K562 (cell line): ENCODE measurements around the gene PRSS57. TPM values are rescaled to one million over a fixed set of nuclear protein-coding genes. Genes with fewer than 3 reads are reported as not detected.

Experiments
- ATAC-seq: fragments of 200-7000 bp; cut with Tn5 transposase; 3 replicates; pipeline ENCODE4 v1.9.1; 2020; ENCODE audit warnings: moderate library complexity
- BruUV-seq: library from RNA; stranded (reverse); fragments of 400-500 nt; replicated peaks from 2 replicates; lab custom pipeline; 2021; lab: Mats Ljungman, UMichigan
- CTCF ChIA-PET: fragments of 300-600 bp; formaldehyde crosslinking; extraction: SDS; loops from one replicate; lab custom pipeline; 2021; ENCODE audit warnings: low intra/inter-chr PET ratio; lab: Yijun Ruan, JAX
- POLR2A ChIA-PET: fragments of 300-600, 350-650 bp; sonication (Branson Sonifier 250); formaldehyde crosslinking; extraction: SDS; loops from one replicate; lab custom pipeline; 2021; ENCODE audit warnings: antibody characterized with exemption, inconsistent platforms; lab: Yijun Ruan, JAX
- DNase-seq, 4 experiments: peaks; one replicate each; pipeline versions ENCODE4 v3.0.0 to v3.0.0-alpha.2; 2011 to 2018; ENCODE audit warnings: low spot score in 3 of 4, mixed read lengths in 3 of 4; ENCODE audit errors: extremely low read depth in 1 of 4
- FAIRE-seq: peaks from 2 replicates; lab custom pipeline; 2011; peaks lifted over from hg19 to GRCh38; lab: Jason Lieb, UNC
- H2AFZ ChIP-seq: 2 replicates; pipeline ENCODE4 v1.6.0; 2011; ENCODE audit warnings: low read depth, low read length, control low read depth, inconsistent platforms
- H3K27ac ChIP-seq: fragments of 200-600 bp; 3 replicates; pipeline ENCODE4 v1.8.0; 2011; ENCODE audit warnings: low read depth, mild to moderate bottlenecking, control low read depth, inconsistent platforms, low read length, moderate library complexity, mixed read lengths; ENCODE audit errors: extremely low read depth
- H3K27me3 ChIP-seq, 2 experiments: fragments of 300-600 bp in 1 of 2; 2 replicates in 1 of 2; 3 replicates in 1 of 2; pipeline versions ENCODE4 v1.6.0 to v1.8.0; 2011; ENCODE audit warnings: inconsistent platforms in 2 of 2, low read length in 2 of 2, mild to moderate bottlenecking in 1 of 2, mixed read lengths in 1 of 2, moderate library complexity in 1 of 2; ENCODE audit not compliant: control insufficient read depth in 2 of 2, insufficient read depth in 2 of 2
- H3K36me3 ChIP-seq: fragments of 300-600 bp; 3 replicates; pipeline ENCODE4 v1.8.0; 2011; ENCODE audit warnings: mild to moderate bottlenecking, low read length, inconsistent platforms; ENCODE audit not compliant: control insufficient read depth, insufficient read depth
- H3K4me1 ChIP-seq, 2 experiments: fragments of 200-600 bp in 1 of 2; replicated peaks in 1 of 2; 2 replicates in 1 of 2; 3 replicates in 1 of 2; pipeline versions ENCODE4 v1.5.1 to v1.8.0; 2011; ENCODE audit warnings: inconsistent platforms in 2 of 2, low read length in 2 of 2, mild to moderate bottlenecking in 1 of 2, mixed read lengths in 1 of 2, moderate library complexity in 1 of 2; ENCODE audit not compliant: control insufficient read depth in 2 of 2, insufficient read depth in 2 of 2
- H3K4me2 ChIP-seq: 2 replicates; pipeline ENCODE4 v1.6.1; 2011; ENCODE audit warnings: low read length, control low read depth, inconsistent platforms, mixed read lengths; ENCODE audit not compliant: insufficient read depth
- H3K4me3 ChIP-seq: fragments of 200-600 bp; sonication (generic), shearing (Covaris generic); 2 replicates; pipeline ENCODE4 v1.5.1; 2016; ENCODE audit warnings: control low read depth, inconsistent platforms
- H3K79me2 ChIP-seq: fragments of 200-600 bp; 3 replicates; pipeline ENCODE4 v1.8.0; 2011; ENCODE audit warnings: low read length, inconsistent platforms; ENCODE audit not compliant: control insufficient read depth, insufficient read depth
- H3K9ac ChIP-seq, 2 experiments: 2 replicates each; pipeline versions ENCODE4 v1.6.0 to v1.6.1; 2011; ENCODE audit warnings: low read depth in 2 of 2, low read length in 2 of 2, control low read depth in 1 of 2, inconsistent platforms in 1 of 2, mild to moderate bottlenecking in 1 of 2, mixed read lengths in 1 of 2; ENCODE audit not compliant: insufficient read depth in 1 of 2
- H3K9me1 ChIP-seq: one replicate; pipeline ENCODE4 v1.6.0; 2011; ENCODE audit warnings: inconsistent platforms, mild to moderate bottlenecking, low read length, moderate library complexity; ENCODE audit not compliant: control insufficient read depth, insufficient read depth
- H3K9me3 ChIP-seq: replicated peaks from 2 replicates; pipeline ENCODE4 v1.5.1; 2011; ENCODE audit warnings: low read depth, low read length, inconsistent platforms; ENCODE audit not compliant: control insufficient read depth, insufficient read depth
- H4K20me1 ChIP-seq: replicated peaks from 2 replicates; pipeline ENCODE4 v1.6.1; 2011; ENCODE audit warnings: low read length, inconsistent platforms, mixed read lengths; ENCODE audit not compliant: control insufficient read depth, insufficient read depth
- ARID2 ChIP-seq: fragments of 450-650 bp; IDR thresholded peaks from 2 replicates; pipeline ENCODE4 v1.6.1; 2017; ENCODE audit warnings: antibody characterized with exemption, mild to moderate bottlenecking
- BDP1 ChIP-seq: IDR thresholded peaks from 3 replicates; pipeline ENCODE4 v1.6.1; 2011; ENCODE audit not compliant: insufficient read length, insufficient read depth
- BRF1 ChIP-seq: IDR thresholded peaks from 3 replicates; pipeline ENCODE4 v1.6.1; 2011; ENCODE audit warnings: borderline replicate concordance, mild to moderate bottlenecking; ENCODE audit not compliant: insufficient read length; ENCODE audit errors: extremely low read depth
- HMGN3 ChIP-seq: IDR thresholded peaks from 2 replicates; pipeline ENCODE4 v1.6.1; 2011; ENCODE audit warnings: borderline replicate concordance, low read depth, mild to moderate bottlenecking, mixed read lengths, low read length; ENCODE audit not compliant: insufficient read length; ENCODE audit errors: extremely low read depth
- NFIC ChIP-seq: fragments of 450-650 bp; IDR thresholded peaks from 2 replicates; pipeline ENCODE4 v1.6.1; 2017; ENCODE audit warnings: mild to moderate bottlenecking, inconsistent platforms
- OTX1 ChIP-seq: fragments of 450-650 bp; formaldehyde crosslinking; IDR thresholded peaks from 2 replicates; pipeline ENCODE4 v1.4.0; 2022; ENCODE audit warnings: mild to moderate bottlenecking
- RBFOX2 ChIP-seq: fragments of 200-400 bp; formaldehyde crosslinking; IDR thresholded peaks from 2 replicates; pipeline ENCODE4 v1.6.1; 2017; ENCODE audit warnings: low read depth, mild to moderate bottlenecking, low read length, moderate library complexity
- ZFP1 ChIP-seq: fragments of 450-650 bp; formaldehyde crosslinking; IDR thresholded peaks from 2 replicates; pipeline ENCODE4 v1.4.0; 2020; ENCODE audit warnings: mild to moderate bottlenecking, mixed read lengths
- WGBS: fragments of 100-300 bp; shearing (Covaris generic); methylation state at CpG from one replicate; pipeline ENCODE4 v1.1.6; 2016; ENCODE audit warnings: low coverage, mixed read lengths; ENCODE audit not compliant: insufficient coverage; ENCODE audit errors: missing lambda C conversion rate; 5-methylcytosine and 5-hydroxymethylcytosine counted together
- in situ Hi-C: fragments of 300-500 bp; cut with MboI; formaldehyde crosslinking; loops from 4 replicates; pipeline ENCODE4 v1.15.0; 2018; ENCODE audit warnings: inconsistent platforms, mixed read lengths
- intact Hi-C: fragments of 100-400 bp; cut with micrococcal nuclease; formaldehyde crosslinking; loops from 2 replicates; pipeline ENCODE4 v1.14.2; 2022
- polyA plus RNA-seq, 8 experiments: library from polyadenylated mRNA; depleted of rRNA in 4 of 8; stranded (reverse) in 5 of 8; unstranded in 3 of 8; fragments of >200 nt; fragmentation: Nextera tagmentation in 2 of 8; fragmentation: Illumina TruSeq in 1 of 8; extraction: Ambion mirVana in 2 of 8; extraction: Trizol in 1 of 8; gene quantifications; 2 replicates each; pipeline versions ENCODE4 v1.2.1 to v1.2.3, GENCODE V29; 2011 to 2014; ENCODE audit warnings: inconsistent platforms in 1 of 8, missing spikeins in 1 of 8
- total RNA-seq, 7 experiments: library from RNA; depleted of rRNA in 6 of 7; stranded (reverse); fragments of >200 nt in 6 of 7; fragmentation: Illumina TruSeq in 2 of 7; extraction: Trizol in 2 of 7; gene quantifications; 2 replicates each; pipeline versions ENCODE4 v1.2.1 to v1.2.3, GENCODE V29; 2011 to 2021; ENCODE audit warnings: low replicate concordance in 1 of 7
- TF ChIP-seq, protein P1 (sequence below): sonication (generic); formaldehyde crosslinking; IDR thresholded peaks from 2 replicates; pipeline ENCODE4 v1.8.1; 2023; ENCODE audit warnings: mild to moderate bottlenecking, missing genetic modification reagents
- TF ChIP-seq, protein P2 (sequence below), 3 experiments: fragments of 200-800 bp in 1 of 3; sonication (Bioruptor generic) in 1 of 3; sonication (generic) in 1 of 3; formaldehyde crosslinking in 1 of 3; IDR thresholded peaks; 2 replicates each; pipeline versions ENCODE4 v1.6.1 to v1.8.0; 2016 to 2022; ENCODE audit warnings: mild to moderate bottlenecking in 2 of 3, missing compliant biosample characterization in 2 of 3, missing genetic modification characterization in 2 of 3, missing genetic modification reagents in 1 of 3
- TF ChIP-seq, protein P3 (sequence below): fragments of 200-800 bp; sonication (Bioruptor generic); IDR thresholded peaks from 2 replicates; pipeline ENCODE4 v1.6.1; 2017; ENCODE audit warnings: missing genetic modification characterization, missing compliant biosample characterization
- TF ChIP-seq, protein P4 (sequence below): IDR thresholded peaks from 2 replicates; pipeline ENCODE4 v1.6.1; 2011; ENCODE audit warnings: borderline replicate concordance, low read depth, mild to moderate bottlenecking, moderate library complexity, low read length; ENCODE audit not compliant: insufficient read depth, poor library complexity, severe bottlenecking

The PRSS57 gene
- total and polyA plus RNA-seq, 9 of the 15 experiments (the other 6 are each of a cell fraction or from before 2014, with no cell fraction given): 0.06 to 2.5 (median 1.3) TPM; not detected in 3

DNA sequence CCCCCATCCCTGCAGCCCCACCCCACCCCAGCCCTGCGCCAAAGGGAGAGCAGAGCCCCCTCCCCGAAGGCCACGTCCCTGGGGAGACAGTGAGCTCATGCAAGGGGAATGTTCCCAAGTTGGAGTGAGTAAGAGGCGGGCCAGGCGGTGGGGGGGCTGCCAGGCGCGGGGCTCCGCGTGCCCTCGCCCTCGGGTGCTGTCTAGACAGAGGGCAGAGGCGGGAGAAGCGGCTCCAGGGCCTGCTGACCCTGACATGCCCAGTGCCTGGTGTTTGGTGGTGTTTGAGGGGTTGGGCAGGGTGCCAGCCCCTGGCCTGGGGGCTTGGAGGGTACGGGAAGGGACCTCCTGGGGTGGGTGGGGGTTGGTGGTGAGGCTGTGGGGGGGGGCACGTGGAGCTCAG lies 18.1 kb downstream of the PRSS57 start:
- Histone ChIP-seq H3K4me3 (no peak overlapping the region), H3K27me3 (no peaks in the 10 kb centered on the region; a peak in 1 of 5 replicates), H3K79me2 (peaks cover 8% of the 10 kb centered on the region), H3K4me1 (peaks cover 5 to 76% of the 10 kb centered on the region in 2 experiments), H2AFZ (no peak overlapping the region), H3K9me1 (peaks cover 8% of the 10 kb centered on the region), H3K9ac (no peak overlapping the region; a peak in 1 of 4 replicates), H3K9me3 (no peaks in the 10 kb centered on the region), H3K36me3 (no peaks in the 10 kb centered on the region), H3K4me2 (no peak overlapping the region), H3K27ac (no peak overlapping the region), H4K20me1 (no peaks in the 10 kb centered on the region)
- ATAC-seq: no peak
- DNase-seq: no peak
- CTCF ChIA-PET: no interaction called here
- POLR2A ChIA-PET: interaction anchor here (0.6 to 0.9 kb wide), 2 partner anchors 10 to 11 kb away, joined by 3 read pairs; no protein-coding TSS in a partner anchor
- BruUV-seq: no TSS peak
- TF ChIP-seq BRF1 (no peak), ARID2 (no peak), OTX1 (no peak), HMGN3 (peak; percentile 5), BDP1 (no peak), NFIC (peak; percentile 69), ZFP1 (CRISPR knock-in tag) (no peak), RBFOX2 (0 out of 2 replicates have a peak, but pooled peaks have one; percentile 2)
- TF ChIP-seq, protein P1, sequence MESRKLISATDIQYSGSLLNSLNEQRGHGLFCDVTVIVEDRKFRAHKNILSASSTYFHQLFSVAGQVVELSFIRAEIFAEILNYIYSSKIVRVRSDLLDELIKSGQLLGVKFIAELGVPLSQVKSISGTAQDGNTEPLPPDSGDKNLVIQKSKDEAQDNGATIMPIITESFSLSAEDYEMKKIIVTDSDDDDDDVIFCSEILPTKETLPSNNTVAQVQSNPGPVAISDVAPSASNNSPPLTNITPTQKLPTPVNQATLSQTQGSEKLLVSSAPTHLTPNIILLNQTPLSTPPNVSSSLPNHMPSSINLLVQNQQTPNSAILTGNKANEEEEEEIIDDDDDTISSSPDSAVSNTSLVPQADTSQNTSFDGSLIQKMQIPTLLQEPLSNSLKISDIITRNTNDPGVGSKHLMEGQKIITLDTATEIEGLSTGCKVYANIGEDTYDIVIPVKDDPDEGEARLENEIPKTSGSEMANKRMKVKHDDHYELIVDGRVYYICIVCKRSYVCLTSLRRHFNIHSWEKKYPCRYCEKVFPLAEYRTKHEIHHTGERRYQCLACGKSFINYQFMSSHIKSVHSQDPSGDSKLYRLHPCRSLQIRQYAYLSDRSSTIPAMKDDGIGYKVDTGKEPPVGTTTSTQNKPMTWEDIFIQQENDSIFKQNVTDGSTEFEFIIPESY (CRISPR knock-in tag): 0 out of 2 replicates have a peak, but pooled peaks have one; percentile 31
- TF ChIP-seq, protein P2, sequence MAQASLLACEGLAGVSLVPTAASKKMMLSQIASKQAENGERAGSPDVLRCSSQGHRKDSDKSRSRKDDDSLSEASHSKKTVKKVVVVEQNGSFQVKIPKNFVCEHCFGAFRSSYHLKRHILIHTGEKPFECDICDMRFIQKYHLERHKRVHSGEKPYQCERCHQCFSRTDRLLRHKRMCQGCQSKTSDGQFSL (CRISPR knock-in tag; IDR thresholded peaks at IDR 0.05): 0 out of 2 replicates have a peak, but pooled peaks have one; percentile 58
- TF ChIP-seq, protein P2 (tag; IDR thresholded peaks at IDR 0.05): no peak; a peak in 1 of 4 replicates
- TF ChIP-seq, protein P3, sequence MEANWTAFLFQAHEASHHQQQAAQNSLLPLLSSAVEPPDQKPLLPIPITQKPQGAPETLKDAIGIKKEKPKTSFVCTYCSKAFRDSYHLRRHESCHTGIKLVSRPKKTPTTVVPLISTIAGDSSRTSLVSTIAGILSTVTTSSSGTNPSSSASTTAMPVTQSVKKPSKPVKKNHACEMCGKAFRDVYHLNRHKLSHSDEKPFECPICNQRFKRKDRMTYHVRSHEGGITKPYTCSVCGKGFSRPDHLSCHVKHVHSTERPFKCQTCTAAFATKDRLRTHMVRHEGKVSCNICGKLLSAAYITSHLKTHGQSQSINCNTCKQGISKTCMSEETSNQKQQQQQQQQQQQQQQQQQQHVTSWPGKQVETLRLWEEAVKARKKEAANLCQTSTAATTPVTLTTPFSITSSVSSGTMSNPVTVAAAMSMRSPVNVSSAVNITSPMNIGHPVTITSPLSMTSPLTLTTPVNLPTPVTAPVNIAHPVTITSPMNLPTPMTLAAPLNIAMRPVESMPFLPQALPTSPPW: peak; percentile 21; the same call in 1 of the 2 replicates
- TF ChIP-seq, protein P4, sequence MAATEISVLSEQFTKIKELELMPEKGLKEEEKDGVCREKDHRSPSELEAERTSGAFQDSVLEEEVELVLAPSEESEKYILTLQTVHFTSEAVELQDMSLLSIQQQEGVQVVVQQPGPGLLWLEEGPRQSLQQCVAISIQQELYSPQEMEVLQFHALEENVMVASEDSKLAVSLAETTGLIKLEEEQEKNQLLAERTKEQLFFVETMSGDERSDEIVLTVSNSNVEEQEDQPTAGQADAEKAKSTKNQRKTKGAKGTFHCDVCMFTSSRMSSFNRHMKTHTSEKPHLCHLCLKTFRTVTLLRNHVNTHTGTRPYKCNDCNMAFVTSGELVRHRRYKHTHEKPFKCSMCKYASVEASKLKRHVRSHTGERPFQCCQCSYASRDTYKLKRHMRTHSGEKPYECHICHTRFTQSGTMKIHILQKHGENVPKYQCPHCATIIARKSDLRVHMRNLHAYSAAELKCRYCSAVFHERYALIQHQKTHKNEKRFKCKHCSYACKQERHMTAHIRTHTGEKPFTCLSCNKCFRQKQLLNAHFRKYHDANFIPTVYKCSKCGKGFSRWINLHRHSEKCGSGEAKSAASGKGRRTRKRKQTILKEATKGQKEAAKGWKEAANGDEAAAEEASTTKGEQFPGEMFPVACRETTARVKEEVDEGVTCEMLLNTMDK: no peak
- in situ Hi-C loops (no loop called here), intact Hi-C loops (no loop called here)
- WGBS: 52% methylated on average over 11 of the region's 15 CpGs
- no peak for FAIRE-seq
